ENCODE measurements around the gene ARHGAP25. TPM values are rescaled to one million over a fixed set of nuclear protein-coding genes. Genes with fewer than 3 reads are reported as not detected.

ARHGAP25 gene
- total RNA-seq, 1 donor from 2014 or later: 4.6 TPM

DNA sequence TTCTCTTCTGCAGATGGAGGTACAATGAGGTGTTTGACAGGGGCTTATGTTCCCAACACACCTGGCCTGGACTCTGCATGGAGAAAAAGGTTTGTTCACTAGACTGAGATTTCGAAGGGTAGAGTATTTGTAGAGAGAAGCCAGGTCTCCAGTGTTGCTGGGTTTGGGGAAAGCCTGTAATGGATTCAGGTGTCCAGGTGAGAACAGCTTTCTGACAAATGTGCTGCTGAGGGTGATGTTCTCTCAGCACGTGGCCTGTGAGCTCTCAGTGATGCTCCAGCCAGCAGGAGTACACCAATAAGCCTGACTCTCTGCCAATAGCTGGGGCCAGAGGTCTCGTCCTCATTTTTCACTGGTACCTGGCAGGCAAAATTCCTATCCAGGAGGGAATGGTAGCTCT lies 43.8 kb upstream of the ARHGAP25 start:
- no peak for DNase-seq (ENCODE audit: low spot score)
- H3K36me3 Mint-ChIP-seq (ENCODE audit: low read depth, unreplicated experiment): no peaks in the 10 kb centered on the region
- H3K4me3 Mint-ChIP-seq (ENCODE audit: unreplicated experiment): no peak overlapping the region
- H3K4me1 Mint-ChIP-seq (ENCODE audit: unreplicated experiment): peaks cover 5% of the 10 kb centered on the region
- no peaks in the 10 kb centered on the region for H3K9me3 Mint-ChIP-seq (ENCODE audit: unreplicated experiment)
- H3K27ac Mint-ChIP-seq (ENCODE audit: unreplicated experiment): no peak overlapping the region
- no peak for TF ChIP-seq CTCF (IDR thresholded peaks at IDR 0.05; ENCODE audit: unreplicated experiment)
- no peaks in the 10 kb centered on the region for H3K27me3 Mint-ChIP-seq (ENCODE audit: unreplicated experiment)

- no peak overlapping the region for H3K4me3 Mint-ChIP-seq (ENCODE audit: unreplicated experiment)
- peaks cover 5% of the 10 kb centered on the region for H3K4me1 Mint-ChIP-seq (ENCODE audit: unreplicated experiment)
- H3K27ac Mint-ChIP-seq (ENCODE audit: unreplicated experiment): no peak overlapping the region
- no peaks in the 10 kb centered on the region for H3K36me3 Mint-ChIP-seq (ENCODE audit: low read depth, unreplicated experiment)
- no peaks in the 10 kb centered on the region for H3K27me3 Mint-ChIP-seq (ENCODE audit: unreplicated experiment)
- no peak for TF ChIP-seq CTCF (IDR thresholded peaks at IDR 0.05; ENCODE audit: unreplicated experiment)
- H3K9me3 Mint-ChIP-seq (ENCODE audit: unreplicated experiment): no peaks in the 10 kb centered on the region
- no peak for DNase-seq (ENCODE audit: low spot score)
Measured at GRCh38 chr2:68692511-68692910, 42.1 kb upstream of the ARHGAP25 start.

DNA sequence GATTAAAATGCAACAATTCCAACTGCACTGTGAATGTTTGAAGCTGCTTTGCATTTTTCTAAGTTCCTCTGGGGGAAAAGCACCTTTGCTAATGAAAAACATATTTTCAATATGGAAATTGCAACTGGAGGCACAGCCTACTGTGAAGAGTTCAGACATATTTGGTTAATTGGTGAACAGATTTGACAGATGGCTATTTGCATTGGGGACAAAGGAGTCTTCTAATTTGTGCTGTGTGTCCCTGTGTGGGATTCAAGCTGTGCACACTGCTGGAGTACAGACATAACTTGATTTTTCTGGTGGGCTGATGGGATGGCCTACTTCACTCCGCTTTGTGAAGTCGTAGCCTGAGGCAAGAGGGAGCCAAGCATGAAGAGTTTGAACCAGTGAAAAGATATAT lies 40.7 kb upstream of the ARHGAP25 start:
- Mint-ChIP-seq H3K4me3 (ENCODE audit: unreplicated experiment) (no peak overlapping the region), H3K27me3 (ENCODE audit: unreplicated experiment) (no peaks in the 10 kb centered on the region), H3K9me3 (ENCODE audit: unreplicated experiment) (no peaks in the 10 kb centered on the region), H3K27ac (ENCODE audit: unreplicated experiment) (no peak overlapping the region), H3K36me3 (ENCODE audit: low read depth, unreplicated experiment) (no peaks in the 10 kb centered on the region), H3K4me1 (ENCODE audit: unreplicated experiment) (peaks cover 5% of the 10 kb centered on the region)
- no peak for TF ChIP-seq CTCF (IDR thresholded peaks at IDR 0.05; ENCODE audit: unreplicated experiment)
- DNase-seq (ENCODE audit: low spot score): no peak

GRCh38 chr2:68695971-68696370 lies 38.6 kb upstream of the ARHGAP25 start:
- H3K27ac Mint-ChIP-seq (ENCODE audit: unreplicated experiment): no peak overlapping the region
- no peaks in the 10 kb centered on the region for H3K4me1 Mint-ChIP-seq (ENCODE audit: unreplicated experiment)
- H3K4me3 Mint-ChIP-seq (ENCODE audit: unreplicated experiment): no peak overlapping the region
- TF ChIP-seq CTCF (IDR thresholded peaks at IDR 0.05; ENCODE audit: unreplicated experiment): no peak
- DNase-seq (ENCODE audit: low spot score): no peak
- H3K9me3 Mint-ChIP-seq (ENCODE audit: unreplicated experiment): no peaks in the 10 kb centered on the region
- no peaks in the 10 kb centered on the region for H3K36me3 Mint-ChIP-seq (ENCODE audit: low read depth, unreplicated experiment)
- no peaks in the 10 kb centered on the region for H3K27me3 Mint-ChIP-seq (ENCODE audit: unreplicated experiment)

DNA sequence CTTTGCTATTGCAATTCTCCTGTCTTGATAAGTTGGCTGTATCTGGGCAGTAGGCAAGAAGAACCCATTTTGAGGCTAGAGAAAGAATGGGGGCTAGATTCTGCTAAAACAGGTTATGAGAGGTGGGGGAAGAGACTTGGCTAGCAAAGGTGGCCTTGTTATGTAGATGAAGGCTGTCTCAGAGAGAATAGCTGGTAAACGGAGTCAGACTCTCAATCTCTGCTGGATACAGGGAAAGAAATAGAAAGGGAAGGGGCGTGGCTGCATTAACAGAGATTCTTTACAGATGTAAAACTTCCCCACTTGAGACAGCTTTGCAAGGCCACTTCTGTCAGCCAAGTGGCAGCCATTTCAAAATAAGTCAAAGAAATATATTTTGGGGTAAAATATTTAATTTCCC lies 38.1 kb upstream of the ARHGAP25 start:
- DNase-seq (ENCODE audit: low spot score): no peak
- Mint-ChIP-seq H3K4me3 (ENCODE audit: unreplicated experiment) (no peak overlapping the region), H3K9me3 (ENCODE audit: unreplicated experiment) (no peaks in the 10 kb centered on the region), H3K36me3 (ENCODE audit: low read depth, unreplicated experiment) (no peaks in the 10 kb centered on the region), H3K27me3 (ENCODE audit: unreplicated experiment) (no peaks in the 10 kb centered on the region), H3K27ac (ENCODE audit: unreplicated experiment) (no peak overlapping the region), H3K4me1 (ENCODE audit: unreplicated experiment) (no peaks in the 10 kb centered on the region)
- TF ChIP-seq CTCF (IDR thresholded peaks at IDR 0.05; ENCODE audit: unreplicated experiment): no peak
